HL-60 (cell line): ENCODE measurements around the gene TMEM41B.

Source experiments
- DNase-seq, 2 experiments: peaks; one replicate each; pipeline ENCODE4 v3.0.0-alpha.2; 2010 to 2020; ENCODE audit warnings: low read depth in 1 of 2, low spot score in 1 of 2
- H3K27ac ChIP-seq: fragments of 250-450 bp; sonication (Bioruptor Pico); replicated peaks from 2 replicates; pipeline ENCODE4 v1.5.1; 2020; ENCODE audit warnings: mild to moderate bottlenecking, moderate library complexity
- H3K27me3 ChIP-seq: fragments of 250-450 bp; sonication (Bioruptor Pico); 2 replicates; pipeline ENCODE4 v1.5.1; 2021; ENCODE audit warnings: mild to moderate bottlenecking, moderate library complexity; ENCODE audit not compliant: insufficient read depth, poor library complexity, severe bottlenecking
- H3K4me3 ChIP-seq: replicated peaks from 2 replicates; pipeline ENCODE4 v1.5.1; 2011; ENCODE audit warnings: mild to moderate bottlenecking, control low read depth, low read length; ENCODE audit not compliant: insufficient read depth
- CTCF ChIP-seq: IDR thresholded peaks from one replicate; pipeline ENCODE4 v1.5.1; 2011; ENCODE audit warnings: low read length, control low read depth, inconsistent platforms; ENCODE audit not compliant: insufficient read depth
- GABPA ChIP-seq: IDR thresholded peaks from 2 replicates; pipeline ENCODE4 v1.6.1; 2012; ENCODE audit warnings: low read depth
- POLR2AphosphoS5 ChIP-seq: IDR thresholded peaks from 2 replicates; pipeline ENCODE4 v1.6.1; 2012; ENCODE audit warnings: low read depth
- SPI1 ChIP-seq: IDR thresholded peaks from 2 replicates; pipeline ENCODE4 v1.6.1; 2012; ENCODE audit warnings: low read depth, mild to moderate bottlenecking, borderline replicate concordance
- TF ChIP-seq, protein P1 (sequence below): IDR thresholded peaks from 2 replicates; pipeline ENCODE4 v1.6.1; 2012; ENCODE audit warnings: low read depth; ENCODE audit not compliant: insufficient replicate concordance

The TMEM41B gene

GRCh38 chr11:9280655-9281301, 33.6 kb downstream of the TMEM41B start:
- DNase-seq, result peak in 1 of 2 experiments; percentile 78
- Histone ChIP-seq H3K27me3 (no peaks in the 10 kb centered on the region), H3K4me3 (no peak overlapping the region), H3K27ac (no peak overlapping the region)
- no peak for TF ChIP-seq SPI1
- TF ChIP-seq CTCF, result no peak
- TF ChIP-seq POLR2AphosphoS5, result peak; percentile 65

DNA sequence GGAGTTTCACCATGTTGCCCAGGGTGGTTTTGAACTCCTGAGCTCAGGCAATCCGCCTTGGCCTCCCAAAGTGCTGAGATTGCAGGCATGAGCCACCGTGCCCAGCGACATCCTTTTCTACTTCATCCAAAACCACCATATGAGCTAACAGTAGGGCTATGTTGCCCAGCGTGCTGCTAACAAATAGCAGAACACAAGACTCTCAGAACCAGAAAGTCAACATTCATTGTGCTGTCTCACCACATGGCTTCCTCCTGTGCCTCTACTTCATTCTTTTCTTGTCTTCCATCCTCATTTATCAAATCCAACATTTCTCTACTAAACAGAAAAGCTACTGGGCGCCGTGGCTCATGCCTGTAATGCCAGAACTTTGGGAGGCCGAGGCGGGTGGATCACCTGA, 37.2 kb downstream of the TMEM41B start:
- Histone ChIP-seq H3K27ac (no peak overlapping the region), H3K4me3 (no peak overlapping the region), H3K27me3 (no peaks in the 10 kb centered on the region)
- DNase-seq, result no peak
- TF ChIP-seq CTCF, result no peak
- TF ChIP-seq, protein P1, sequence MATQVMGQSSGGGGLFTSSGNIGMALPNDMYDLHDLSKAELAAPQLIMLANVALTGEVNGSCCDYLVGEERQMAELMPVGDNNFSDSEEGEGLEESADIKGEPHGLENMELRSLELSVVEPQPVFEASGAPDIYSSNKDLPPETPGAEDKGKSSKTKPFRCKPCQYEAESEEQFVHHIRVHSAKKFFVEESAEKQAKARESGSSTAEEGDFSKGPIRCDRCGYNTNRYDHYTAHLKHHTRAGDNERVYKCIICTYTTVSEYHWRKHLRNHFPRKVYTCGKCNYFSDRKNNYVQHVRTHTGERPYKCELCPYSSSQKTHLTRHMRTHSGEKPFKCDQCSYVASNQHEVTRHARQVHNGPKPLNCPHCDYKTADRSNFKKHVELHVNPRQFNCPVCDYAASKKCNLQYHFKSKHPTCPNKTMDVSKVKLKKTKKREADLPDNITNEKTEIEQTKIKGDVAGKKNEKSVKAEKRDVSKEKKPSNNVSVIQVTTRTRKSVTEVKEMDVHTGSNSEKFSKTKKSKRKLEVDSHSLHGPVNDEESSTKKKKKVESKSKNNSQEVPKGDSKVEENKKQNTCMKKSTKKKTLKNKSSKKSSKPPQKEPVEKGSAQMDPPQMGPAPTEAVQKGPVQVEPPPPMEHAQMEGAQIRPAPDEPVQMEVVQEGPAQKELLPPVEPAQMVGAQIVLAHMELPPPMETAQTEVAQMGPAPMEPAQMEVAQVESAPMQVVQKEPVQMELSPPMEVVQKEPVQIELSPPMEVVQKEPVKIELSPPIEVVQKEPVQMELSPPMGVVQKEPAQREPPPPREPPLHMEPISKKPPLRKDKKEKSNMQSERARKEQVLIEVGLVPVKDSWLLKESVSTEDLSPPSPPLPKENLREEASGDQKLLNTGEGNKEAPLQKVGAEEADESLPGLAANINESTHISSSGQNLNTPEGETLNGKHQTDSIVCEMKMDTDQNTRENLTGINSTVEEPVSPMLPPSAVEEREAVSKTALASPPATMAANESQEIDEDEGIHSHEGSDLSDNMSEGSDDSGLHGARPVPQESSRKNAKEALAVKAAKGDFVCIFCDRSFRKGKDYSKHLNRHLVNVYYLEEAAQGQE, result no peak
- TF ChIP-seq SPI1, result no peak
- TF ChIP-seq POLR2AphosphoS5, result no peak
- no peak for TF ChIP-seq GABPA

DNA sequence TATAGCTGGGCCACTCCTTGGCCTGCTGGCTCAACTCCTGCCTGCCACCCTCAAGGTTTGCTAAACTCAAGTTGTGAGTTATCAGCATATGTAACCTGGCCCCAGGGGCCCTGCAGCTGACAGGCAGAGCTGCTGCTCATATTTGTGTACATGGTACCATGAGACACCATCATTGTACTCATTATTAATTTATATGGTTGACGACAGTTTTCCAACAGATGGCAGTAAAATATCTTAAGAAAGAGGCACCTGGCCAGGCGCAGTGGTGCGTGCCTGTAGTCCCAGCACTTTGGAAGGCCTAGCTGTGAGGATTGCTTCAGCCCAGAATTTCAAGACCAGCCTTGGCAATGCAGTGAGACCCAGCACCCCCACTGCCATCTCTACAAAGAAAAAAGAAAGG, 37.8 kb downstream of the TMEM41B start:
- TF ChIP-seq SPI1 (no peak), GABPA (no peak), CTCF (no peak), POLR2AphosphoS5 (no peak)
- TF ChIP-seq, protein P1, result no peak
- H3K27me3 ChIP-seq, result no peaks in the 10 kb centered on the region
- no peak overlapping the region for H3K4me3 ChIP-seq
- no peak for DNase-seq
- no peak overlapping the region for H3K27ac ChIP-seq
